Upper lobe of left lung (tissue), 4 donors: ENCODE measurements around the gene BPIFB2.

Experiments
- CTCF ChIP-seq, 6 experiments: fragments of 450-650 bp in 4 of 6; fragments of 200-600 bp in 2 of 6; sonication (generic) in 2 of 6; IDR thresholded peaks; one replicate each; pipeline ENCODE4 v1.5.1; 2016 to 2019; ENCODE audit warnings: antibody characterized with exemption in 6 of 6
- POLR2A ChIP-seq, 4 donors: fragments of 450-650 bp; IDR thresholded peaks; one replicate each; pipeline ENCODE4 v1.5.1; 2016 to 2017; ENCODE audit warnings: antibody characterized with exemption in 4 of 4, mild to moderate bottlenecking in 2 of 4
- POLR2AphosphoS5 ChIP-seq, 2 donors: sonication (generic); formaldehyde crosslinking; IDR thresholded peaks; one replicate each; pipeline ENCODE4 v1.5.1; 2017; ENCODE audit warnings: antibody characterized with exemption in 2 of 2

GRCh38 chr20:33010133-33010504 is 2.6 kb downstream of the BPIFB2 start:
- TF ChIP-seq CTCF (IDR thresholded peaks at IDR 0.05) (no peak), POLR2A (IDR thresholded peaks at IDR 0.05) (no peak), POLR2AphosphoS5 (IDR thresholded peaks at IDR 0.05) (no peak)
